DMS79 treated with DMSO at 0.1 percent for 48 hours (cell line): Measurements from ENCODE around the gene WDR5.

Experiments used
- DNase-seq: peaks from one replicate; lab custom pipeline; 2025; lab: John Stamatoyannopoulos, UW

WDR5 gene

DNA sequence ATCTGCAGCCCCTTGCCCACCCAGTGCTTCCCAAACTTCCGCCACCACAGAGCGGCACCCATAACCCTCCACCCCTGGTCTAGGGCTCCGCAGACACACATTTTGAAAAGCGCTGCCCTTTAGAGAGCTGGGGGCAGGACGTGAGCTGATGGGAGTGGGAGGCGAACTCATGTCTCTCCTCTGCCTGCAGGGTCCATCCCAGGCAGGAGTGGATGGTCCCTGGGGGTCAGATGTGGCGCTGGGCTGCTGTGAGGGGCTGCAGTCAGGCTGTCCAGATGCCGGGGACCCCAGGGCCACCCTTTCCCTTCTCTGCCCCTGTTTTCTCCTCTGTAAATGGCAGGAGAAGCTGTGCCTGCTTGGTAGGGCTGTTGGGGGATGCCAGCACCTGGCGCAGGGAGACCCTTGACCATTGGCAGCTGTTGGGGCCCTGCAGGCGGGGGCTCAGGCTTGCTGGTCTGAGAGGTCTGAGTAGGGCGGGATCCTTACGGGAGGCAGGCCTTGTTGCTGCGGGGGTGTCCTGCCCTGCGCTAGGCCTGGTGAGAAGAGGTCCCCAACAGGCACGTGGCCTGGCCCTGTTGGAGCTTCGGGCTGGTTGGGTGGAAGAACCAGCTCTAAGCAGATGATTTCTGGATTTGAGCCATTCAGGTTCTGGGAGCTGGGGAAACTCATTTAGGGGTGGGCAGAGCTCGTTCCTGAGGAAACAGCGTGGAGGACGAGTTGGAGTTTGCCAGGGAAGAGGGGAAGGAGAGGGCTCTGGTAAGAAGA, 38.8 kb downstream of the WDR5 start:
- DNase-seq: no peak

- no peak for DNase-seq
Measured at GRCh38 chr9:134175291-134175807, 39.5 kb downstream of the WDR5 start.

- DNase-seq: no peak
Measured at GRCh38 chr9:134175808-134176598, 40.1 kb downstream of the WDR5 start.

- DNase-seq: no peak
Measured at GRCh38 chr9:134176599-134176968, 40.7 kb downstream of the WDR5 start.

DNA sequence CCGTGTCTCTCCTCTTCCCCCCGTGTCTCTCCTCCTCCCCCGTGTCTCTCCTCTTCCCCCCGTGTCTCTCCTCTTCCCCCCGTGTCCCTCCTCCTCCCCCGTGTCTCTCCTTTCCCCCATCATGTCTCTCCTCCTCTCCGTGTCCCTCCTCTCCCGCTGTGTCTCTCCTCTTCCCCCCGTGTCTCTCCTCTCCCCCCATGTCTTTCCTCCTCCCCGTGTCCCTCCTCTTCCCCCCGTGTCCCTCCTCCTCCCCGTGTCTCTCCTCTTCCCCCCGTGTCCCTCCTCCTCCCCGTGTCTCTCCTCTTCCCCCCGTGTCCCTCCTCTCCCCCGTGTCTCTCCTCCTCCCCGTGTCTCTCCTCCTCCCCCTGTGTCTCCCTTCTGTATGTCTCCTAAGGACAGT, 41.3 kb downstream of the WDR5 start:
- no peak for DNase-seq

DNA sequence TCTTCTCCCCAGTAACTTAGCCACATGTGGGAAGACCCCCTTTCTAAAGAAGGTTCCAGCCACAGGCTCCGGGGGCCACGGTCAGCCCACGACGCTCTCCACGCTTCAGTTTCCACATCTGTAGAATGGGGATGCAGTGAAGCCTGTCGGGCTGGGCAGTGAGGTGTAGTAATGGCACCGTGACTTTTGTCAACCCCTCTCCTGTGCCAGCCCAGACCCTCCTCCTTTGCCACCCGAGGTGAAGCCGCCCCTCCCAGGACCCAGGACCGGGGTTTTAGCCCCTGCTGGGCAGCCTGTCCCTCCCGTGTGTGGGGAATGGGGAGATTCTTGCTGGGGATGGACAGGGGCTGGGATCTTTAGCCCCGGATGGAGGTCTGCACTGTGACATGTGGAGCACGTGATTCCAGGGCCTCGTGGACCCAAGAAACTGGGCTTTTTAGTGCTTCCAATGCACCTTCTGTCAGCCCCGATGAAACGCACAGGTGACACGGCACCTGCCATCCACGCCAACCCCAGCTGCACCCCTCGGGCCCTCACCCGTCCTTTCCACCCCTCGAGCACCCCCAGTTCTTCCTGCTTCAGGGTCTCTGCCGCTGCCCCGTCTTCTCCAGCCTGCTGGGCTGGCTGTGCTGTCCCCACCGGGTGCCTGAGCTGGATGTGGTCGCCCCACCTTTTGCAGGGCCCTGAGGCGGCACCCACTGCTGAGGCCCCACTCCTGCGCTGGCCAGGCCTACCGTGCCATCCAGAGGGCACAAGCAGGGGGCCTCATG, 41.9 kb downstream of the WDR5 start:
- DNase-seq: no peak

- DNase-seq: no peak
Measured at GRCh38 chr9:134178394-134178767, 42.5 kb downstream of the WDR5 start.

DNA sequence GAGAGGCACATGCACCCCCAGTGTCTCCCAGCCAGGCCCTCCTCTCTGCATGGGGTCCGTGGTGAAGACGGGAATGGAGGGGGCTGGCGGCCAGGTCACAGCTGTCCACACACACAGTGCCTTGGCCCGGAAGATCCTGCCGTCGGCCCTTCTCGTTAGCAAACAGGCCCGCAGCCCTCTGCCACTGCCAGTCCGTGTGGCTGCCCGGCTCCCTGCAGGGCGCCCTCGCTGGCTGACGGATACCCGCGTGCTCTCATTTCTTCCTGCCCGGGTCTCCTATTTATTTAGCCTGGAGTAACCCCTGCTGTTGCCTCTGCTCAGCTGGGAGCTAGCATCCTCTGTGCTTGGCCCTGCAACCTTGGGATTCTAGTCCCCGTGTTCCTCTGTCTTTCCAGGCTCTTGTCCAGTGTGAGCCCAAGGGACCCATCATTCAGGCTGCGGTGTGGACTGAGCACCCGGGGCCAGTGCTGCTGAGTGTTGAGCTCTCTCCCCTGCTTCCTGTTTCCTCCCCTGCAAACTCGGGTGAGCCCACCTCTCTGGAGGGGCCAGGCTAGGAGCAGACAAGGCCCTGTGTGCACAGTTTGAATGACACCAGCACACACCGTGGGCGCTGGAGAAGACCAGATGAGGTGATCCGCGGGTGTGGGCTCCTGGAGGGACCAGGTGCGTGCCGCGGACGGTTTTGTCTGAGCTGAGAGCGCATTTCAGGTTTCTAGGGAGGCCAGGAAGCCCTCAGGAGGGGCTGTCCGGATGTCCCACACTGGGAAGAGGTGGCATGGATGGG, 43.1 kb downstream of the WDR5 start:
- DNase-seq: no peak

DNA sequence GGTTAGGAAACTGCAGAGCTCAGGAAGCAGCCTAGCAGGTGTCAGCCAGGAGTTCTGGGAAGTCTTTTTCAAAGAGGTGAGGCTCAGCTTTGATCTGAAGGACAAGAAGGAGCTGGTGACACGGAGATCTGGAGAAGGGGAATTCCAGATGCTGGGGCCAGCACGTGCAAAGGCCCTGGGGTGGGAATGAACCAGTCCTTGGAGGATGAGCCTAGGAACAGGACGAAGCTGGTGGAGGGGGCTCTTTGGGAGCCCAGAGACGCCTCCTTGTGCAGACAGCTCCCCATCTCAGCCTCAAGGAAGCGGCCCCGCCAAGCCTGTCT, 43.7 kb downstream of the WDR5 start:
- no peak for DNase-seq

GRCh38 chr9:134179918-134180785, 44.3 kb downstream of the WDR5 start:
- no peak for DNase-seq

DNA sequence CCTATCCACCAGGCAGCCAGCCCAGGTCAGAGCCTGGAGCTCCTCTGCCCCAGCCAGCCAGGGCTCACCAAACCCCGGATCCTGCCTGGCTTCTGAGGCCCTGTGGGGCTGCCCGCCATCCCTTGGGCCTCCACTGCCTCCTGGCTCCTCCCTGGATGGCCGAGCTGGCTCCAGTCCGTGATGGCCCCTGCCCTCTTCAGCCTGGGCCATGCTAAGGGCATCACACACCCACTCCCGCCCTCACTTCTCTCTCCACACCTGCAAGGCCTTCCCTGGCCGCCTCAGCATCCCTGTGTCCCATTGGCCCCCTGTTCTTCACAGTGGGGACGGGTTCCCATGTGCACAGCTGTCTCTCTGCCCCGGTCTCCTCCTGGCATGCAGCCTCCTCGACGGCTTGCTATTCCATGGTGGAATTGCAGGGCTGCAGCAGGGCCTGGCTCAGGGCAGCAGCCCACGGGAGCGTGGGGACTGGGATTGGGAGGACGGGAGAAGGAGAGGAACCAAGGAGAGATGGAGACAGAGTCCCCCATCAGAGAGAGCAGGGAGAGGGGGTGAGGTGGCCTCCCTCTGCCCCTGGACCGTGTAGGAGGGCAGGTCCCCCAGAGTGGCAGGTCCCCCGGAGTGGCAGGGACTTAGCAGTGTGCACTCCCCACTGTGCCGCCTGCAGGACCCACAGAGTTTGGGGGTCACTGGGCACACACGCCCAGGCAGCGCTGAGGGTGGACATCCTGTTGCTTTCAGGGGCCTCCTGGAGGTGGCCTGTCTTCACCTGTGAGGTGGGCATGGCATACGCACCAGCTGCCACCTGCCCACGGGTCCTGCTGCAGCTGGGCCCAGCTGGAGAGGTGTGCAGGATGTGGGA, 45.1 kb downstream of the WDR5 start:
- no peak for DNase-seq

GRCh38 chr9:134181648-134182034, 45.8 kb downstream of the WDR5 start:
- no peak for DNase-seq

DNA sequence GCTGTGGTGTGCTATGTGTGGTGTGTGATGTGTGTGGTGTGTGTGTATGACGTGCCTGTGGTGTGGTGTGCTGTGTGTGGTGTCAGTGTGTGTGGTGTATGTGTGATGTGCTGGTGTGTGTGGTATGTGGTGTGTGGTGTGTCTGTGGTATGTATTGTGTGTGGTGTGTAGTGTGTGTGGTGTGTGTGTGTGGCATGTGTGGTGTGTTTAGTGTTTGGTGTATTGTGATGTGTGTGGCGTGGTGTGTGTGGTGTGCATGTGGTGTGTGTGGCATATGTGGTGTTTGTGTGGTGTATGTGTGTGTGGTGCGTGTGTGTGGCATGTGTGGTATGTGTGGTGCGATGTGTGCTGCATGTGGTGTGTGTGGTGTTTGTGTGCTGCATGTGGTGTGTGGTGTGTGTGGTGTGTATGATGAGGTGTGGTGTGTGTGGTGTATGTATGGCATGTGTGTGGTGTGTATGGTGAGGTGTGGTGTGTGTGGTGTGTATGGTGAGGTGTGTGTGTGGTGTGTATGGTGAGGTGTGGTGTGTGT, 46.7 kb downstream of the WDR5 start:
- DNase-seq: no peak

GRCh38 chr9:134185536-134186011, 49.7 kb downstream of the WDR5 start:
- DNase-seq: no peak

DNA sequence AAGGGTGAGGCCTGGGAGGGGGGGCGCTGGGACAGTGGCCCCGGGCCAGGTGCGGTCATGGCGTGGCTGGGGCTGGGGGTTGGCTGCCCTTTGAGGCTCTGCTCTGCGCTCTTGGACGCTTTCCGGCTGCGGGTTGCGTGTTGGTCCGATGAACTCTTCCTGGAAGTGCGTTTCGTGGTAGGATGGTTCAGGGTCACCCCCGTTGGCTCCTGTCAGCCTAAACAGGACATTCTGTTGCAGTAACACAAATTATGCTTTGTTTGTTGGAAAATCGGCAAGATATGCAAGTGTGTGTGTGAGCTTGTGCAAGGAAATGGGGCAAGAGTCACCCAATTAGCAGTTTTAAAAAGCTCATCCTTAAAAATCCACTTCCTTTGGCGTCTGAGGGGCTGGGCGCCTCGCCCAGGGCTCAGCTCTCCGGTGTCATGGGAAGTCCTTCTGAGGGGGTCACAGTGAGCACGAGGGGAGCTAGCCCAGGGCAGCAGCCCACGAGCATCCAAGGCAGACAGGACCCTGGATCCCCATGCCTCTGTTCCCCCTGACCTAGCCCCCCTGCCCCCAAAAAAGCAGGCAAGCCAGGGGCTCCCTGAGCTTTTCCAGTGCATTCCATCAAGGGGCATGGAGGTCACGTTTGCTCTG, 50.7 kb downstream of the WDR5 start:
- no peak for DNase-seq

GRCh38 chr9:134187110-134187531, 51.2 kb downstream of the WDR5 start:
- DNase-seq: no peak

GRCh38 chr9:134187891-134188385, 52.1 kb downstream of the WDR5 start:
- no peak for DNase-seq

DNA sequence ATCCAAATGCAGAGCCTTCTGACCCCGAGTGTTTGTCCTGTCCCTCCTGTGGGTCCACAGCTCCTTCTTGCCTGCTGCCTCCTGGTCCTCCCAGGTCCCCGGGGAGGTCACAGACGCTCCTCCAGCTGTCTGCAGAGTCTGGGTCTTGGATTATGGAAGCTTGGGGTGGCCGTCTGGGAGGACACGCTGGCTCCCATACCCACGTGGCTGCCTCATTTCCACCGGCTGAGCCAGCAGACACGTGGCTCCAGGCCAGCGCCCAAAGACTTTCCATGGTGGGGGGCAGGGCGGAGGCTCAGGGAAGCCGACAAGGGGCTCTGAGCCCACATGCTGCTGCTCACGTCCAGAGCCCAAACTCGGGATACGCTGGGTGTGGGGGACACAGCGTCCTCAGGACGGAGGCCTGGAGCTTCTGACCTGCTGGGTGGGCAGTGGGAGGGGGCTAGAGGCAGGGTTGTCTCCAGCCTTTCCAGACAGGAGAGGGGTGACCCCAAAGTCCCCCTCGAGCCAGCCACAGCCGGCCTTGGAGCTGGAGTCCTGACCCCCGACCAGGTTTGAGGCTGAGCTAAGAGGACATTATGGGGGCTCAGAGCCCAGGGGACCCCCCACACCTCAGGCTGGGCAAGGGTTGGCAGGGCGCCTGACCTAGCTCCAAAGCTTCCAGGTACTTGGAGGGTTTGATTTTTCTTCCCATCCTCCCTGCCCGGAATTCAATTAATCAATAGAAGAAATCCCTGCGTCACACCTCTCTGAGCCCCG, 52.7 kb downstream of the WDR5 start:
- DNase-seq: no peak
